Colonic mucosa (tissue), 4 donors: ENCODE measurements around the gene MAVS. TPM values are rescaled to one million over a fixed set of nuclear protein-coding genes. Genes with fewer than 3 reads are reported as not detected.

Experiments used
- DNase-seq: peaks from one replicate; pipeline ENCODE4 v3.0.0-alpha.2; 2020
- H3K27ac ChIP-seq: fragments of 200-600 bp; one replicate; pipeline ENCODE4 v1.8.0; 2021
- H3K27me3 ChIP-seq: fragments of 200-600 bp; one replicate; pipeline ENCODE4 v1.8.0; 2021
- H3K36me3 ChIP-seq: fragments of 200-600 bp; one replicate; pipeline ENCODE4 v1.8.0; 2021
- H3K4me1 ChIP-seq: fragments of 200-600 bp; one replicate; pipeline ENCODE4 v1.8.0; 2021; ENCODE audit warnings: mild to moderate bottlenecking
- H3K4me3 ChIP-seq: fragments of 200-600 bp; one replicate; pipeline ENCODE4 v1.8.0; 2021
- H3K9ac ChIP-seq, 2 donors: one replicate each; pipeline ENCODE4 v1.7.0; 2013; ENCODE audit warnings: control low read depth in 2 of 2, low read depth in 2 of 2, low read length in 2 of 2
- H3K9me3 ChIP-seq: fragments of 200-600 bp; one replicate; pipeline ENCODE4 v1.8.0; 2021
- CTCF ChIP-seq: fragments of 200-600 bp; IDR thresholded peaks from one replicate; pipeline ENCODE4 v1.8.0; 2022; ENCODE audit warnings: antibody characterized with exemption, mild to moderate bottlenecking
- intact Hi-C: fragments of 100-400 bp; cut with DNase I; formaldehyde crosslinking; loops from one replicate; pipeline ENCODE4 v1.14.1; 2022
- total RNA-seq, 2 donors: library from RNA; stranded (reverse); fragmentation: NEBNext Ultra II Directional in 1 of 2; extraction: Animal tissue kit (Norgen Biotek cat#: 25700) in 1 of 2; gene quantifications; one replicate each; pipeline ENCODE4 v1.2.1, GENCODE V29; 2021
- donor health status: healthy.
- donor health status: DM: no; HTN: no; CAD: no.
- donor health status: DM: no; HTN: no; CAD: no.

The MAVS gene
- total RNA-seq, 2 donors from 2014 or later: 46.2 to 70.7 TPM

- DNase-seq: no peak
- intact Hi-C loops: no loop called here
- no peaks in the 10 kb centered on the region for H3K27me3 ChIP-seq
- TF ChIP-seq CTCF: no peak
- peaks cover 10% of the 10 kb centered on the region for H3K4me1 ChIP-seq
- H3K27ac ChIP-seq: no peak overlapping the region
- H3K9ac ChIP-seq: no peak overlapping the region
- no peaks in the 10 kb centered on the region for H3K9me3 ChIP-seq
- peaks cover 8% of the 10 kb centered on the region for H3K36me3 ChIP-seq
- no peak overlapping the region for H3K4me3 ChIP-seq
Measured at GRCh38 chr20:3916364-3916763, 69.7 kb downstream of the MAVS start.

- TF ChIP-seq CTCF: no peak
- Histone ChIP-seq H3K27ac (no peak overlapping the region), H3K27me3 (no peaks in the 10 kb centered on the region), H3K4me1 (peaks cover 2% of the 10 kb centered on the region), H3K4me3 (no peak overlapping the region), H3K9me3 (no peaks in the 10 kb centered on the region), H3K9ac (no peak overlapping the region), H3K36me3 (peaks cover 8% of the 10 kb centered on the region)
- no peak for DNase-seq
- intact Hi-C loops: no loop called here
Measured at GRCh38 chr20:3919352-3919751, 72.7 kb downstream of the MAVS start.

GRCh38 chr20:3922223-3922982 lies 75.8 kb downstream of the MAVS start:
- Histone ChIP-seq H3K4me3 (no peak overlapping the region), H3K9me3 (no peaks in the 10 kb centered on the region), H3K27me3 (no peaks in the 10 kb centered on the region), H3K9ac (no peak overlapping the region), H3K27ac (no peak overlapping the region), H3K4me1 (no peaks in the 10 kb centered on the region), H3K36me3 (peaks cover 8% of the 10 kb centered on the region)
- no peak for TF ChIP-seq CTCF
- intact Hi-C loops: no loop called here
- no peak for DNase-seq

- intact Hi-C loops: no loop called here
- no peak for DNase-seq
- H3K27ac ChIP-seq: no peak overlapping the region
- no peaks in the 10 kb centered on the region for H3K9me3 ChIP-seq
- no peak overlapping the region for H3K9ac ChIP-seq
- no peak overlapping the region for H3K4me3 ChIP-seq
- H3K4me1 ChIP-seq: no peaks in the 10 kb centered on the region
- H3K36me3 ChIP-seq: peaks cover 8% of the 10 kb centered on the region
- H3K27me3 ChIP-seq: no peaks in the 10 kb centered on the region
- no peak for TF ChIP-seq CTCF
Measured at GRCh38 chr20:3922983-3923339, 76.3 kb downstream of the MAVS start.

GRCh38 chr20:3923818-3924217 lies 77.2 kb downstream of the MAVS start:
- DNase-seq: no peak
- H3K27me3 ChIP-seq: no peaks in the 10 kb centered on the region
- H3K9ac ChIP-seq: no peak overlapping the region
- H3K4me3 ChIP-seq: no peak overlapping the region
- H3K27ac ChIP-seq: no peak overlapping the region
- no peaks in the 10 kb centered on the region for H3K9me3 ChIP-seq
- H3K4me1 ChIP-seq: no peaks in the 10 kb centered on the region
- intact Hi-C loops: no loop called here
- no peak for TF ChIP-seq CTCF
- H3K36me3 ChIP-seq: peaks cover 8% of the 10 kb centered on the region
